Muscle layer of colon (tissue), 2 donors: ENCODE data around the gene CHD5.

ENCODE experiments used
- H3K27ac ChIP-seq: one replicate; pipeline ENCODE4 v1.7.0; 2013; ENCODE audit warnings: low read depth, mild to moderate bottlenecking, low read length, moderate library complexity
- H3K27me3 ChIP-seq, 2 donors: one replicate each; pipeline ENCODE4 v1.7.0; 2013; ENCODE audit warnings: low read length in 2 of 2, mild to moderate bottlenecking in 2 of 2; ENCODE audit not compliant: insufficient read depth in 2 of 2, control insufficient read depth in 1 of 2
- H3K36me3 ChIP-seq: one replicate; pipeline ENCODE4 v1.7.0; 2013; ENCODE audit warnings: mild to moderate bottlenecking, low read length; ENCODE audit not compliant: insufficient read depth
- H3K4me1 ChIP-seq: one replicate; pipeline ENCODE4 v1.7.0; 2013; ENCODE audit warnings: mild to moderate bottlenecking, low read length; ENCODE audit not compliant: insufficient read depth
- H3K4me3 ChIP-seq, 2 donors: one replicate each; pipeline ENCODE4 v1.7.0; 2013; ENCODE audit warnings: low read length in 2 of 2, low read depth in 1 of 2, mild to moderate bottlenecking in 1 of 2, moderate library complexity in 1 of 2
- H3K9ac ChIP-seq: one replicate; pipeline ENCODE4 v1.7.0; 2013; ENCODE audit warnings: low read length
- H3K9me3 ChIP-seq: one replicate; pipeline ENCODE4 v1.7.0; 2013; ENCODE audit warnings: mild to moderate bottlenecking, low read length
- donor health status: abdominal sarcoma.
- donor health status: Adenocarcinoma of cecum.

Gene CHD5

DNA sequence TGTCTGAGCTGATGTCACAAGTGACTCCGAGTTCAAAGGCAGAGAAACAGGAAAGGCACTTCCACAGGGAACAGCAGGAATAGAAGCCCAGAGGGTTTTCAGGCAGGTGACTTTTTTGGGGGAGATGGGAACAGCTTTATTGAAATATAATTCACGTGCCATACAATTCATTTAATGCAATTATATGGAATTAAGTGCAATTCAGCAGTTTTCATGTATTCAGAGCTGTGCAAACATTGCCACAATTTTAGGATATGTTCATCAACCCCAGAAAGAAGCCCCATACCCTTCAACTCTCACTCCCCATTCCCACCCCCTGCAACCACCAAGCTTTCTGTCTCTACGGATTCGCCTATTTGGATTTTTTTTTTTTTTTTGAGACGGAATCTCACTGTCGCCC, 117.5 kb downstream of the CHD5 start:
- Histone ChIP-seq H3K9me3 (no peaks in the 10 kb centered on the region), H3K27me3 (no peaks in the 10 kb centered on the region), H3K4me3 (no peak overlapping the region), H3K9ac (no peak overlapping the region), H3K4me1 (no peaks in the 10 kb centered on the region), H3K36me3 (no peaks in the 10 kb centered on the region), H3K27ac (no peak overlapping the region)

DNA sequence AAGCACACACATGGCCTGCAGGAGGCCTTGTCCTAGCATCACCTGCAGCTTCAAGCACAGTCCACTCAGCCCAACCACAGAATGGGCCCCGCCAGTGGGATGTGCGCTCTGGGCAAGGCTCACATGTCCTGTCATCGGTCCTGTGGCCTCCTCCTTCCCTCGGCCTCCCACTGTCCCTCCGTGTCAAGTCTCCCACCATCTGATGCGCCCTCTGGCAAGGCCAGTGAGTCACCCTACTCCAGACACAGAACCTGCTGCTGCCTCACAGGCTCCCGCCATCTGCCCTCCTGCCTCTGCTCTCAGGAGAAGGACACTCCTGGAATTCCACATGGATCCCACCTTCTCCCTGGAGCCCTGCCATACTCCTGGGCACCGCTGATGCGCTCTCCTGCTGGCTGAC, 120.3 kb downstream of the CHD5 start:
- H3K36me3 ChIP-seq = no peaks in the 10 kb centered on the region
- no peak overlapping the region for H3K9ac ChIP-seq
- no peaks in the 10 kb centered on the region for H3K9me3 ChIP-seq
- peaks cover 6% of the 10 kb centered on the region for H3K4me1 ChIP-seq
- H3K4me3 ChIP-seq = no peak overlapping the region
- no peak overlapping the region for H3K27ac ChIP-seq
- H3K27me3 ChIP-seq = no peaks in the 10 kb centered on the region

DNA sequence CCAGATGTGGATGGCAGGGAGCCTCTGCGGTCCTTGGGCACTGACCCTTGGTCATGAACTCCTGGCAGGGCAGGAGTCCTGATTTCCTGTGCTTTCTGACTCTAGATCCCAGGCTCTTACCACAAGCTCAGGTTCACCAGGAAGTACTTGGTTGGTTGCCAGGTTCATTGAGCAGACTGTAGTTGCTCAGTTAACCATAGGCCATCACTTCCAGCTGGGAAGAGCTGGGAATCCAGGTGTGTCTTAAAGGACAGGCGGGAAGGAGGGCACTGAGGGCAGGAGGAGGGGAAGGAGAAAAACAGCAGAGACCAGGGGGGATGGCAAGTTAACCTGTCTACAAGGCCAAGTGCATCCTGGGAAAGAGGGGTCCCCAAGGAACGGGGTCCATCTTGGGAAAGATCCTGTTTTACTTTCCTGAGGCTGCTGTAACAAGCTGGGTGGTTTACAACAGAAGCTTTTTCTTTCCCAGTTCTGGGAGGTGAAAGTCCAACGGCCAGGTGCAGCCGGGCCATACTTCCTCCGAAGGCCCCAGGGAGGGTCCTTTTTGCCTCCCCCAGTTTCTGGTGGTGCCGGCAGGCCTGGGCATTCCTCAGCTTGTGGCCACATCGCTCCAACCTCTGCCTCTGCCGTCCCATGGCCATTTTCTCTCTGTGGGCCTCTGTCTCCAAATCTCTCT, 122.8 kb downstream of the CHD5 start:
- H3K36me3 ChIP-seq = no peaks in the 10 kb centered on the region
- peaks cover 6% of the 10 kb centered on the region for H3K4me1 ChIP-seq
- no peaks in the 10 kb centered on the region for H3K9me3 ChIP-seq
- no peak overlapping the region for H3K27ac ChIP-seq
- no peak overlapping the region for H3K4me3 ChIP-seq
- no peak overlapping the region for H3K9ac ChIP-seq
- no peaks in the 10 kb centered on the region for H3K27me3 ChIP-seq

- H3K27me3 ChIP-seq = no peaks in the 10 kb centered on the region
- no peak overlapping the region for H3K9ac ChIP-seq
- no peak overlapping the region for H3K4me3 ChIP-seq
- no peaks in the 10 kb centered on the region for H3K36me3 ChIP-seq
- no peak overlapping the region for H3K27ac ChIP-seq
- H3K4me1 ChIP-seq = peaks cover 6% of the 10 kb centered on the region
- H3K9me3 ChIP-seq = no peaks in the 10 kb centered on the region
These were observed 123.6 kb downstream of the CHD5 start for GRCh38 chr1:6056572-6056948.

DNA sequence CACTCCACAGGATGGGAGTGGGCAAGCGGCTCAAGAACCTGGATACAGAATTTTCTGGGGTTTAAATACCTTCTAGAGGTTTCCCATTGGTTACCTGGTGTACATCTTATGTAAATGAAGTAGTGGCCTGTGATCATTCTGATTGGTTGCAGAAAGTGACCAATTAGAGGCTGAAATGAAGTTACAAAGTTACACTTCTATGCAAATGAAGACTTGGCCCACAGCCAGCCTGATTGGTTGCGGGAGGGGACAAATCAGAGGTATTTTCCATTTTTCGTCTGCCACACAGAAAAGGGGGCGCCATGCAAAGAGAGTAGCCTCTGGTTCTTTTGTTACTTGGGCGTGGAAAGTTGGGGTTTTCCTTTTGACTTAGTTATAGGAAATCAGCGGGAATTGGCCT, 125.5 kb downstream of the CHD5 start:
- Histone ChIP-seq H3K4me3 (no peak overlapping the region), H3K9ac (no peak overlapping the region), H3K9me3 (no peaks in the 10 kb centered on the region), H3K4me1 (peaks cover 6% of the 10 kb centered on the region), H3K36me3 (no peaks in the 10 kb centered on the region), H3K27me3 (no peaks in the 10 kb centered on the region), H3K27ac (no peak overlapping the region)

DNA sequence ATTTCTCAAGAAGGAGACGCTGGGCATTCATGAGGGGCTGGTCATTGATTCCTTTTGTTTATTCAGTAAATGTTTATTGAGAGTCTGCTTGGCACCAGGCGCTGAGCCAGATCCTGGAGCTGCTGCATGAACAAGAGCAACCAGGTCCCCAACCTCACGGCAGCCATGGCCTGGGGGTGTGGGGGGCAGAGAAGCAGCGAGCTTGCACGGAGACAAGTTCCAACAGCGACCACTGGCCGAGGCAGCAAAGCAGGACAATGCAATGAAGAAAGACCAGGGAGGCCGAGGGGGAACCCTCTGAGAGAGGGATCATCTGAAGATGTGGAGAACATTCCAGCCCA, 126.9 kb downstream of the CHD5 start:
- no peak overlapping the region for H3K9ac ChIP-seq
- no peak overlapping the region for H3K27ac ChIP-seq
- H3K36me3 ChIP-seq = no peaks in the 10 kb centered on the region
- peaks cover 6% of the 10 kb centered on the region for H3K4me1 ChIP-seq
- no peaks in the 10 kb centered on the region for H3K27me3 ChIP-seq
- H3K4me3 ChIP-seq = no peak overlapping the region
- no peaks in the 10 kb centered on the region for H3K9me3 ChIP-seq

DNA sequence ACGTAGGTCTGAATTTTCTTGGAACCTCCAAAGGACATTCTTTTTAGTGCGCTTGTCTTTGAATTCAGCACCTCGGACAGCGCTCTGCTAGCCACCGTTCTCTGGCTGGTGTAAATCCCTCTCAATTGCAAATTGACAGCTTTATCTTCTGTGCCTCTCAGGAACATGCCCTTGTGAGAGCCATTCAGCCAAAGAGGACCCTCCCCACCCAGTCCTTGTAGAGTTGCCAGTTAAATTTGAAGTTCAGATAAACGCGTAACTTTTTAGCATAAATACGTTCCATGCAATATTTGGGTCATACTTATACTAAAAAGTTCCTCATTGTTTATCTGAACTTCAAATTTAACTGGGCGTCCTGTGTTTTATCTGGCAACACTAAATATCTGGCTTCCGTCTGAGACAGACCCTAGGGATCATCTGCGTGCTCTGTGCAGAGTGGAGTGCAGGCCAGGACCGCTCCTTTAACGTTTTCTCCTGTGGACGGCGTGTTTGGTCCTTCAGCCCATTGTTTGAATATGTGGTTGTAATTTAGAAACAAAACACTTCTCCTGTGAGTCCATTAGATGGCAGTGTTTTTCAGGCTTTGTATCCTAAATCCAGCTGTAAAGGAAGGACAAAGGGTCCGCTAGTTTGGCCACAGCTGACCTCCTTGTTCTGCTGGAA, 127.4 kb downstream of the CHD5 start:
- Histone ChIP-seq H3K36me3 (no peaks in the 10 kb centered on the region), H3K9me3 (no peaks in the 10 kb centered on the region), H3K27me3 (no peaks in the 10 kb centered on the region), H3K4me3 (no peak overlapping the region), H3K9ac (no peak overlapping the region), H3K27ac (no peak overlapping the region), H3K4me1 (peaks cover 6% of the 10 kb centered on the region)
